ENCODE measurements around the gene NBEAL1. TPM values are rescaled to one million over a fixed set of nuclear protein-coding genes. Genes with fewer than 3 reads are reported as not detected.
"Not testable (repeated sequence)": the region's sequence is repeated elsewhere in the genome, so short reads cannot be mapped to it uniquely, and the experiment has no call there.

The NBEAL1 gene
- total and polyA plus RNA-seq, 9 donors: 4.6 to 36.2 (median 26.2) TPM

- H3K9me3 ChIP-seq: no peaks in the 10 kb centered on the region
- no peak overlapping the region for H3K27ac ChIP-seq
- no peaks in the 10 kb centered on the region for H3K4me1 ChIP-seq (ENCODE audit: insufficient read depth)
- H3K36me3 ChIP-seq: no peaks in the 10 kb centered on the region
- 58 to 73% (median 71%) methylated on average over 4 of the region's 4 CpGs for WGBS, 3 donors
- no peaks in the 10 kb centered on the region for H3K27me3 ChIP-seq
- no peak overlapping the region for H3K4me3 ChIP-seq
- intact Hi-C loops (cut with DNase I): no loop called here
- TF ChIP-seq POLR2A (IDR thresholded peaks at IDR 0.05) (no peak), CTCF (IDR thresholded peaks at IDR 0.05) (no peak), EP300 (IDR thresholded peaks at IDR 0.05) (no peak)
- no peak for DNase-seq
Observed at GRCh38 chr2:203170502-203170901, 155.8 kb downstream of the NBEAL1 start.

GRCh38 chr2:203175371-203175770 is 160.7 kb downstream of the NBEAL1 start:
- TF ChIP-seq CTCF (IDR thresholded peaks at IDR 0.05) (no peak), POLR2A (IDR thresholded peaks at IDR 0.05) (no peak), EP300 (IDR thresholded peaks at IDR 0.05) (no peak)
- no peaks in the 10 kb centered on the region for H3K9me3 ChIP-seq
- no peak overlapping the region for H3K27ac ChIP-seq
- H3K27me3 ChIP-seq: no peaks in the 10 kb centered on the region
- no peak for DNase-seq
- no peaks in the 10 kb centered on the region for H3K4me1 ChIP-seq (ENCODE audit: insufficient read depth)
- no peaks in the 10 kb centered on the region for H3K36me3 ChIP-seq
- intact Hi-C loops (cut with DNase I): no loop called here
- H3K4me3 ChIP-seq: no peak overlapping the region
- 89 to 96% (median 90%) methylated on average over 1 of the region's 1 CpG for WGBS, 3 donors

GRCh38 chr2:203177361-203177760 is 162.7 kb downstream of the NBEAL1 start:
- intact Hi-C loops (cut with DNase I): no loop called here
- H3K9me3 ChIP-seq: no peaks in the 10 kb centered on the region
- H3K4me1 ChIP-seq (ENCODE audit: insufficient read depth): no peaks in the 10 kb centered on the region
- H3K27ac ChIP-seq: no peak overlapping the region
- no peak for DNase-seq
- no peaks in the 10 kb centered on the region for H3K27me3 ChIP-seq
- no peak for TF ChIP-seq POLR2A (IDR thresholded peaks at IDR 0.05)
- no peak for TF ChIP-seq CTCF (IDR thresholded peaks at IDR 0.05)
- no peak for TF ChIP-seq EP300 (IDR thresholded peaks at IDR 0.05)
- no peak overlapping the region for H3K4me3 ChIP-seq
- no peaks in the 10 kb centered on the region for H3K36me3 ChIP-seq

GRCh38 chr2:203185864-203186263 is 171.2 kb downstream of the NBEAL1 start:
- no peaks in the 10 kb centered on the region for H3K9me3 ChIP-seq
- no peak overlapping the region for H3K27ac ChIP-seq
- TF ChIP-seq POLR2A (IDR thresholded peaks at IDR 0.05) (no peak), CTCF (IDR thresholded peaks at IDR 0.05) (no peak), EP300 (IDR thresholded peaks at IDR 0.05) (no peak)
- H3K27me3 ChIP-seq: no peaks in the 10 kb centered on the region
- intact Hi-C loops (cut with DNase I): no loop called here
- H3K4me1 ChIP-seq (ENCODE audit: insufficient read depth): no peaks in the 10 kb centered on the region
- no peaks in the 10 kb centered on the region for H3K36me3 ChIP-seq
- WGBS, 3 donors: 86 to 97% (median 92%) methylated on average over 1 of the region's 1 CpG
- DNase-seq: no peak
- H3K4me3 ChIP-seq: no peak overlapping the region

- H3K9me3 ChIP-seq; H3K4me1 ChIP-seq (ENCODE audit: insufficient read depth); DNase-seq; H3K27ac ChIP-seq; H3K4me3 ChIP-seq; H3K27me3 ChIP-seq; intact Hi-C loops (cut with DNase I); H3K36me3 ChIP-seq: not testable (repeated sequence)
- 95 to 98% (median 95%) methylated on average over 16 to 17 of the region's 17 CpGs for WGBS, 3 donors
Observed at GRCh38 chr2:203190547-203190946, 175.9 kb downstream of the NBEAL1 start.

- not testable (repeated sequence) for H3K36me3 ChIP-seq
- 95 to 99% (median 98%) methylated on average over 6 of the region's 6 CpGs for WGBS, 3 donors
Observed at GRCh38 chr2:203191026-203191425, 176.4 kb downstream of the NBEAL1 start.

More at GRCh38 chr2:203191026-203191425, 176.4 kb downstream of the NBEAL1 start:
- H3K27ac ChIP-seq; H3K4me1 ChIP-seq (ENCODE audit: insufficient read depth); H3K9me3 ChIP-seq; H3K4me3 ChIP-seq; DNase-seq; intact Hi-C loops (cut with DNase I); H3K27me3 ChIP-seq: not testable (repeated sequence)

All from ovary (tissue), 9 donors.